Esophagus (tissue), 2 donors: Measurements from ENCODE around the gene PRPSAP1. TPM values are rescaled to one million over a fixed set of nuclear protein-coding genes. Genes with fewer than 3 reads are reported as not detected.
A peak's percentile ranks its signal among the peaks of the same experiment; 100 is the strongest.

ENCODE experiments used
- H3K27ac ChIP-seq, 2 donors: one replicate each; pipeline ENCODE4 v1.5.1; 2013; ENCODE audit warnings: low read depth in 2 of 2, mild to moderate bottlenecking in 2 of 2, inconsistent platforms in 1 of 2, low read length in 1 of 2, moderate library complexity in 1 of 2
- H3K27me3 ChIP-seq, 2 donors: one replicate each; pipeline ENCODE4 v1.6.1; 2013; ENCODE audit warnings: low read length in 2 of 2, control low read depth in 1 of 2, mild to moderate bottlenecking in 1 of 2; ENCODE audit not compliant: insufficient read depth in 2 of 2, control insufficient read depth in 1 of 2
- H3K36me3 ChIP-seq, 2 donors: one replicate each; pipeline ENCODE4 v1.6.1; 2013; ENCODE audit warnings: low read length in 1 of 2; ENCODE audit not compliant: control insufficient read depth in 2 of 2, insufficient read depth in 2 of 2
- H3K4me1 ChIP-seq, 2 donors: one replicate each; pipeline ENCODE4 v1.6.1; 2013; ENCODE audit warnings: low read length in 1 of 2; ENCODE audit not compliant: control insufficient read depth in 2 of 2, insufficient read depth in 2 of 2
- H3K4me3 ChIP-seq, 2 donors: one replicate each; pipeline ENCODE4 v1.5.1; 2013; ENCODE audit warnings: low read length in 2 of 2, mild to moderate bottlenecking in 2 of 2, low read depth in 1 of 2, moderate library complexity in 1 of 2
- H3K9me3 ChIP-seq, 2 donors: one replicate each; pipeline ENCODE4 v1.6.1; 2013; ENCODE audit warnings: mild to moderate bottlenecking in 2 of 2, low read depth in 1 of 2, low read length in 1 of 2, moderate library complexity in 1 of 2; ENCODE audit not compliant: control insufficient read depth in 2 of 2, insufficient read depth in 1 of 2
- WGBS, 2 donors: extraction: QIAGEN DNeasy Blood & Tissue Kit; methylation state at CpG; one replicate each; pipeline ENCODE4 v1.1.7; 2013; 5-methylcytosine and 5-hydroxymethylcytosine counted together
- polyA plus RNA-seq, 2 donors: library from polyadenylated mRNA; stranded (reverse); fragments of 200-250 nt; gene quantifications; one replicate each; pipeline ENCODE4 v1.2.3, GENCODE V29; 2013
- donor health status: healthy with polysubstance abuse.
- donor health status: Bipolar disorder and iron deficiency.

PRPSAP1 gene
- polyA plus RNA-seq, 2 donors, result 34.8 to 43.1 TPM

GRCh38 chr17:76383546-76384221, 30.0 kb upstream of the PRPSAP1 start:
- no peaks in the 10 kb centered on the region for H3K27me3 ChIP-seq
- peak overlapping the region; percentile 87 to 89 for H3K27ac ChIP-seq
- H3K36me3 ChIP-seq, result peaks cover 0 to 7% of the 10 kb centered on the region in 2 donors
- H3K4me3 ChIP-seq, result peak overlapping the region; percentile 65 to 69
- WGBS, 2 donors, result 0 to 1% methylated on average over 46 to 65 of the region's 65 CpGs
- H3K9me3 ChIP-seq, result no peaks in the 10 kb centered on the region
- peaks cover 0 to 17% of the 10 kb centered on the region in 2 donors for H3K4me1 ChIP-seq

GRCh38 chr17:76382803-76383545, 29.3 kb upstream of the PRPSAP1 start:
- Histone ChIP-seq H3K4me1 (peaks cover 0 to 17% of the 10 kb centered on the region in 2 donors), H3K27ac (peak overlapping the region; percentile 34 to 87), H3K27me3 (no peaks in the 10 kb centered on the region), H3K36me3 (peaks cover 0 to 7% of the 10 kb centered on the region in 2 donors), H3K4me3 (peak overlapping the region; percentile 65 to 69), H3K9me3 (no peaks in the 10 kb centered on the region)
- 1% methylated on average over 64 to 80 of the region's 80 CpGs for WGBS, 2 donors

GRCh38 chr17:76382351-76382802, 28.7 kb upstream of the PRPSAP1 start:
- no peaks in the 10 kb centered on the region for H3K9me3 ChIP-seq
- peak overlapping the region; percentile 65 to 69 for H3K4me3 ChIP-seq
- peaks cover 0 to 7% of the 10 kb centered on the region in 2 donors for H3K36me3 ChIP-seq
- peak overlapping the region; percentile 34 to 87 for H3K27ac ChIP-seq
- peaks cover 0 to 17% of the 10 kb centered on the region in 2 donors for H3K4me1 ChIP-seq
- no peaks in the 10 kb centered on the region for H3K27me3 ChIP-seq
- 21 to 29% methylated on average over 21 of the region's 21 CpGs for WGBS, 2 donors

GRCh38 chr17:76381633-76382350, 28.1 kb upstream of the PRPSAP1 start:
- 67 to 72% methylated on average over 19 of the region's 19 CpGs for WGBS, 2 donors
- no peak overlapping the region for H3K27ac ChIP-seq
- no peak overlapping the region for H3K4me3 ChIP-seq
- peaks cover 0 to 17% of the 10 kb centered on the region in 2 donors for H3K4me1 ChIP-seq
- H3K27me3 ChIP-seq, result no peaks in the 10 kb centered on the region
- peaks cover 0 to 3% of the 10 kb centered on the region in 2 donors for H3K36me3 ChIP-seq
- no peaks in the 10 kb centered on the region for H3K9me3 ChIP-seq

GRCh38 chr17:76379646-76380376, 26.1 kb upstream of the PRPSAP1 start:
- Histone ChIP-seq H3K27ac (no peak overlapping the region), H3K4me1 (peaks cover 0 to 11% of the 10 kb centered on the region in 2 donors)

GRCh38 chr17:76379275-76379641, 25.5 kb upstream of the PRPSAP1 start:
- Histone ChIP-seq H3K36me3 (no peaks in the 10 kb centered on the region), H3K4me1 (peaks cover 0 to 11% of the 10 kb centered on the region in 2 donors), H3K4me3 (no peak overlapping the region), H3K27ac (no peak overlapping the region), H3K27me3 (no peaks in the 10 kb centered on the region), H3K9me3 (no peaks in the 10 kb centered on the region)
- 90 to 94% methylated on average over 11 of the region's 11 CpGs for WGBS, 2 donors

More at GRCh38 chr17:76379646-76380376, 26.1 kb upstream of the PRPSAP1 start:
- no peaks in the 10 kb centered on the region for H3K36me3 ChIP-seq
- WGBS, 2 donors, result 88 to 90% methylated on average over 21 of the region's 21 CpGs
- no peaks in the 10 kb centered on the region for H3K9me3 ChIP-seq
- no peaks in the 10 kb centered on the region for H3K27me3 ChIP-seq
- H3K4me3 ChIP-seq, result no peak overlapping the region

GRCh38 chr17:76378548-76379274, 25.0 kb upstream of the PRPSAP1 start:
- Histone ChIP-seq H3K36me3 (no peaks in the 10 kb centered on the region), H3K9me3 (no peaks in the 10 kb centered on the region), H3K4me3 (no peak overlapping the region), H3K4me1 (peaks cover 0 to 11% of the 10 kb centered on the region in 2 donors), H3K27ac (no peak overlapping the region), H3K27me3 (no peaks in the 10 kb centered on the region)
- WGBS, 2 donors, result 86 to 87% methylated on average over 5 of the region's 5 CpGs

- H3K36me3 ChIP-seq, result no peaks in the 10 kb centered on the region
- H3K27me3 ChIP-seq, result no peaks in the 10 kb centered on the region
- H3K27ac ChIP-seq, result peak overlapping the region in 1 of 2 donors; percentile 9
- H3K4me1 ChIP-seq, result peaks cover 0 to 4% of the 10 kb centered on the region in 2 donors
- no peaks in the 10 kb centered on the region for H3K9me3 ChIP-seq
- 55 to 61% methylated on average over 8 of the region's 8 CpGs for WGBS, 2 donors
- no peak overlapping the region for H3K4me3 ChIP-seq
These were observed 22.8 kb upstream of the PRPSAP1 start for GRCh38 chr17:76376318-76377133.
